ENCODE results near the gene STRN.

- no peak for TF ChIP-seq POLR2AphosphoS5 (IDR thresholded peaks at IDR 0.05; ENCODE audit: low read depth, low read length)
- TF ChIP-seq, protein P1, sequence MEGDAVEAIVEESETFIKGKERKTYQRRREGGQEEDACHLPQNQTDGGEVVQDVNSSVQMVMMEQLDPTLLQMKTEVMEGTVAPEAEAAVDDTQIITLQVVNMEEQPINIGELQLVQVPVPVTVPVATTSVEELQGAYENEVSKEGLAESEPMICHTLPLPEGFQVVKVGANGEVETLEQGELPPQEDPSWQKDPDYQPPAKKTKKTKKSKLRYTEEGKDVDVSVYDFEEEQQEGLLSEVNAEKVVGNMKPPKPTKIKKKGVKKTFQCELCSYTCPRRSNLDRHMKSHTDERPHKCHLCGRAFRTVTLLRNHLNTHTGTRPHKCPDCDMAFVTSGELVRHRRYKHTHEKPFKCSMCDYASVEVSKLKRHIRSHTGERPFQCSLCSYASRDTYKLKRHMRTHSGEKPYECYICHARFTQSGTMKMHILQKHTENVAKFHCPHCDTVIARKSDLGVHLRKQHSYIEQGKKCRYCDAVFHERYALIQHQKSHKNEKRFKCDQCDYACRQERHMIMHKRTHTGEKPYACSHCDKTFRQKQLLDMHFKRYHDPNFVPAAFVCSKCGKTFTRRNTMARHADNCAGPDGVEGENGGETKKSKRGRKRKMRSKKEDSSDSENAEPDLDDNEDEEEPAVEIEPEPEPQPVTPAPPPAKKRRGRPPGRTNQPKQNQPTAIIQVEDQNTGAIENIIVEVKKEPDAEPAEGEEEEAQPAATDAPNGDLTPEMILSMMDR (IDR thresholded peaks at IDR 0.05) = no peak
- TF ChIP-seq SIN3A (IDR thresholded peaks at IDR 0.05; ENCODE audit: borderline replicate concordance, insufficient read depth, low read depth, low read length) = no peak
- TF ChIP-seq REST (IDR thresholded peaks at IDR 0.05; ENCODE audit: insufficient read depth in 1 of 2, low read depth in 2 of 2, low read length in 1 of 2) = no peak
- TF ChIP-seq TCF7L2 (IDR thresholded peaks at IDR 0.05; ENCODE audit: low read depth, low read length) = no peak
Observed at GRCh38 chr2:37000988-37001556, 34.7 kb upstream of the STRN start.
